Measurements from ENCODE around the gene CADM2. TPM values are rescaled to one million over a fixed set of nuclear protein-coding genes. Genes with fewer than 3 reads are reported as not detected.

CADM2 gene
- total RNA-seq, 4 donors from 2014 or later, result 9.6 to 16.2 (median 11.5) TPM

GRCh38 chr3:85003479-85003878 is 44.7 kb downstream of the CADM2 start:
- TF ChIP-seq CTCF (IDR thresholded peaks at IDR 0.05), result no peak
- TF ChIP-seq EP300 (IDR thresholded peaks at IDR 0.05), result no peak
- TF ChIP-seq POLR2A (IDR thresholded peaks at IDR 0.05; ENCODE audit: low read depth), result no peak
- no peak for TF ChIP-seq POLR2AphosphoS5 (IDR thresholded peaks at IDR 0.05)
- Histone ChIP-seq H3K27ac (replicated peaks in 1 of 4) (no peak overlapping the region), H3K27me3 (no peaks in the 10 kb centered on the region), H3K9me3 (no peaks in the 10 kb centered on the region), H3K36me3 (no peaks in the 10 kb centered on the region), H3K4me3 (no peak overlapping the region), H3K4me1 (no peaks in the 10 kb centered on the region)
- no peak for DNase-seq (ENCODE audit: extremely low spot score)
- intact Hi-C loops (cut with DNase I), result no loop called here

GRCh38 chr3:85004147-85004546 is 45.4 kb downstream of the CADM2 start:
- H3K27ac ChIP-seq (replicated peaks in 1 of 4), result no peak overlapping the region
- H3K9me3 ChIP-seq, result no peaks in the 10 kb centered on the region
- no peaks in the 10 kb centered on the region for H3K36me3 ChIP-seq
- intact Hi-C loops (cut with DNase I), result no loop called here
- H3K27me3 ChIP-seq, result no peaks in the 10 kb centered on the region
- H3K4me1 ChIP-seq, result no peaks in the 10 kb centered on the region
- WGBS, result 88% methylated on average over 3 of the region's 3 CpGs
- TF ChIP-seq EP300 (IDR thresholded peaks at IDR 0.05) (no peak), POLR2AphosphoS5 (IDR thresholded peaks at IDR 0.05) (no peak)
- no peak for DNase-seq (ENCODE audit: extremely low spot score)
- H3K4me3 ChIP-seq, result no peak overlapping the region

- TF ChIP-seq POLR2A (IDR thresholded peaks at IDR 0.05; ENCODE audit: low read depth) (no peak), CTCF (IDR thresholded peaks at IDR 0.05) (no peak), EP300 (IDR thresholded peaks at IDR 0.05) (no peak), POLR2AphosphoS5 (IDR thresholded peaks at IDR 0.05) (no peak)
- no peaks in the 10 kb centered on the region for H3K27me3 ChIP-seq
- no peaks in the 10 kb centered on the region for H3K4me1 ChIP-seq
- H3K4me3 ChIP-seq, result no peak overlapping the region
- 84% methylated on average over 1 of the region's 1 CpG for WGBS
- intact Hi-C loops (cut with DNase I), result no loop called here
- H3K27ac ChIP-seq (replicated peaks in 1 of 4), result no peak overlapping the region
- no peaks in the 10 kb centered on the region for H3K9me3 ChIP-seq
- no peak for DNase-seq (ENCODE audit: extremely low spot score)
- no peaks in the 10 kb centered on the region for H3K36me3 ChIP-seq
Observed at GRCh38 chr3:85005946-85006345, 47.2 kb downstream of the CADM2 start.

- Histone ChIP-seq H3K36me3 (no peaks in the 10 kb centered on the region), H3K4me3 (no peak overlapping the region), H3K27ac (replicated peaks in 1 of 4) (no peak overlapping the region), H3K9me3 (no peaks in the 10 kb centered on the region), H3K4me1 (no peaks in the 10 kb centered on the region), H3K27me3 (no peaks in the 10 kb centered on the region)
- WGBS, result 69% methylated on average over 7 of the region's 7 CpGs
- intact Hi-C loops (cut with DNase I), result no loop called here
- TF ChIP-seq CTCF (IDR thresholded peaks at IDR 0.05), result no peak
- no peak for TF ChIP-seq EP300 (IDR thresholded peaks at IDR 0.05)
- TF ChIP-seq POLR2A (IDR thresholded peaks at IDR 0.05; ENCODE audit: low read depth), result no peak
- TF ChIP-seq POLR2AphosphoS5 (IDR thresholded peaks at IDR 0.05), result no peak
- no peak for DNase-seq (ENCODE audit: extremely low spot score)
Observed at GRCh38 chr3:85007195-85008094, 48.7 kb downstream of the CADM2 start.

GRCh38 chr3:85020828-85021227 is 62.0 kb downstream of the CADM2 start:
- H3K27me3 ChIP-seq, result no peaks in the 10 kb centered on the region
- no peak for DNase-seq (ENCODE audit: extremely low spot score)
- H3K4me3 ChIP-seq, result no peak overlapping the region
- no peak overlapping the region for H3K27ac ChIP-seq (replicated peaks in 1 of 4)
- WGBS, result 59% methylated on average over 5 of the region's 5 CpGs
- intact Hi-C loops (cut with DNase I), result no loop called here
- no peaks in the 10 kb centered on the region for H3K36me3 ChIP-seq
- no peaks in the 10 kb centered on the region for H3K9me3 ChIP-seq
- no peak for TF ChIP-seq EP300 (IDR thresholded peaks at IDR 0.05)
- no peak for TF ChIP-seq POLR2AphosphoS5 (IDR thresholded peaks at IDR 0.05)
- no peaks in the 10 kb centered on the region for H3K4me1 ChIP-seq
